GM23338 (cell line): ENCODE measurements around the gene SRSF4. TPM values are rescaled to one million over a fixed set of nuclear protein-coding genes. Genes with fewer than 3 reads are reported as not detected.

ENCODE experiments used
- ATAC-seq: fragments of 200-7000 bp; cut with Tn5 transposase; 3 replicates; pipeline ENCODE4 v1.9.1; 2020
- DNase-seq: peaks from one replicate; pipeline ENCODE4 v3.0.0-alpha.2; 2015; ENCODE audit warnings: low spot score
- H2AFZ ChIP-seq: fragments of 200-600 bp; sonication (generic); 2 replicates; pipeline ENCODE4 v1.8.0; 2016; ENCODE audit warnings: antibody characterized with exemption, mild to moderate bottlenecking, moderate library complexity
- H3F3A ChIP-seq: fragments of 200-600 bp; sonication (generic); replicated peaks from 2 replicates; pipeline ENCODE4 v1.8.0; 2017; ENCODE audit warnings: antibody characterized with exemption, mixed run types, low read depth
- H3K27ac ChIP-seq: fragments of 200-600 bp; sonication (generic); 2 replicates; pipeline ENCODE4 v1.6.1; 2016; ENCODE audit warnings: low read depth
- H3K27me3 ChIP-seq: fragments of 200-600 bp; sonication (generic); 2 replicates; pipeline ENCODE4 v1.8.0; 2016; ENCODE audit warnings: mild to moderate bottlenecking, mixed run types, moderate library complexity; ENCODE audit not compliant: insufficient read depth
- H3K36me3 ChIP-seq: fragments of 200-600 bp; sonication (generic); 2 replicates; pipeline ENCODE4 v1.8.0; 2016; ENCODE audit warnings: mild to moderate bottlenecking; ENCODE audit not compliant: insufficient read depth
- H3K4me1 ChIP-seq: fragments of 200-600 bp; sonication (generic); 2 replicates; pipeline ENCODE4 v1.8.0; 2016; ENCODE audit warnings: mild to moderate bottlenecking, moderate library complexity; ENCODE audit not compliant: insufficient read depth
- H3K4me2 ChIP-seq: fragments of 200-600 bp; sonication (generic); 2 replicates; pipeline ENCODE4 v1.7.1; 2017; ENCODE audit warnings: mixed run types
- H3K4me3 ChIP-seq: fragments of 200-600 bp; sonication (generic); 2 replicates; pipeline ENCODE4 v1.6.1; 2016; ENCODE audit warnings: mixed run types
- H3K79me2 ChIP-seq: fragments of 200-600 bp; sonication (generic); replicated peaks from 2 replicates; pipeline ENCODE4 v1.8.0; 2017; ENCODE audit warnings: mild to moderate bottlenecking; ENCODE audit not compliant: insufficient read depth
- H3K9me2 ChIP-seq: fragments of 200-600 bp; sonication (generic); 2 replicates; pipeline ENCODE4 v1.8.0; 2017; ENCODE audit not compliant: insufficient read depth
- H4K20me1 ChIP-seq: fragments of 200-600 bp; sonication (generic); replicated peaks from 2 replicates; pipeline ENCODE4 v1.8.0; 2017; ENCODE audit warnings: mild to moderate bottlenecking; ENCODE audit not compliant: insufficient read depth
- H3K27ac Mint-ChIP-seq: 2 replicates; pipeline ENCODE4 v1.8.0; 2020; ENCODE audit warnings: inconsistent platforms, mild to moderate bottlenecking, moderate library complexity, mixed read lengths
- H3K27me3 Mint-ChIP-seq: 3 replicates; pipeline ENCODE4 v1.8.0; 2022; ENCODE audit warnings: low read depth, mild to moderate bottlenecking, moderate library complexity, mixed read lengths, inconsistent platforms; ENCODE audit not compliant: insufficient read depth, poor library complexity
- H3K36me3 Mint-ChIP-seq: 3 replicates; pipeline ENCODE4 v1.8.0; 2021; ENCODE audit warnings: low read depth, mild to moderate bottlenecking, inconsistent platforms, moderate library complexity, mixed read lengths
- H3K4me1 Mint-ChIP-seq: 3 replicates; pipeline ENCODE4 v1.8.0; 2020; ENCODE audit warnings: mild to moderate bottlenecking, inconsistent platforms, mixed read lengths
- H3K4me3 Mint-ChIP-seq: 3 replicates; pipeline ENCODE4 v1.8.0; 2021; ENCODE audit warnings: moderate library complexity, mild to moderate bottlenecking, inconsistent platforms, mixed read lengths
- H3K9me3 Mint-ChIP-seq: 3 replicates; pipeline ENCODE4 v1.8.0; 2020; ENCODE audit warnings: moderate library complexity, mild to moderate bottlenecking, inconsistent platforms, mixed read lengths
- CREB1 ChIP-seq: fragments of 250-450 bp; sonication (Bioruptor Pico); IDR thresholded peaks from 2 replicates; pipeline ENCODE4 v1.5.0; 2020; ENCODE audit warnings: low read depth, mild to moderate bottlenecking, moderate library complexity
- EZH2 ChIP-seq: fragments of 200-600 bp; sonication (generic); IDR thresholded peaks from one replicate; pipeline ENCODE4 v1.8.0; 2017; ENCODE audit warnings: antibody characterized with exemption, mild to moderate bottlenecking, low read depth; ENCODE audit not compliant: unreplicated experiment
- EZH2phosphoT487 ChIP-seq: fragments of 200-600 bp; sonication (generic); IDR thresholded peaks from one replicate; pipeline ENCODE4 v1.8.1; 2018; ENCODE audit warnings: antibody characterized with exemption; ENCODE audit not compliant: unreplicated experiment
- JUNB ChIP-seq: IDR thresholded peaks from one replicate; pipeline ENCODE4 v1.6.1; 2016; ENCODE audit warnings: antibody characterized with exemption; ENCODE audit not compliant: unreplicated experiment
- NANOG ChIP-seq: IDR thresholded peaks from 2 replicates; pipeline ENCODE4 v1.6.1; 2016; ENCODE audit warnings: antibody characterized with exemption, borderline replicate concordance
- POLR2AphosphoS5 ChIP-seq: IDR thresholded peaks from 2 replicates; pipeline ENCODE4 v1.6.1; 2016; ENCODE audit warnings: antibody characterized with exemption, low read depth
- STAT1 ChIP-seq: IDR thresholded peaks from one replicate; pipeline ENCODE4 v1.6.1; 2016; ENCODE audit warnings: antibody characterized with exemption; ENCODE audit not compliant: unreplicated experiment
- ZNF114 ChIP-seq: fragments of 250-450 bp; sonication (Bioruptor Pico); IDR thresholded peaks from 2 replicates; pipeline ENCODE4 v1.5.0; 2020; ENCODE audit warnings: mild to moderate bottlenecking, moderate library complexity
- ZNF331 ChIP-seq: fragments of 250-450 bp; sonication (Bioruptor Pico); IDR thresholded peaks from 2 replicates; pipeline ENCODE4 v1.5.0; 2020; ENCODE audit warnings: low read depth, mild to moderate bottlenecking, moderate library complexity
- polyA plus RNA-seq: library from polyadenylated mRNA; unstranded; fragments of >200 nt; fragmentation: Nextera tagmentation; extraction: Ambion mirVana; gene quantifications from 2 replicates; pipeline ENCODE4 v1.2.1, GENCODE V29; 2016
- total RNA-seq: library from RNA; depleted of rRNA; stranded (reverse); fragments of >200 nt; shearing (Covaris generic); gene quantifications from 2 replicates; pipeline ENCODE4 v1.2.3, GENCODE V29; 2014
- TF ChIP-seq, protein P1 (sequence below): fragments of 250-450 bp; sonication (Bioruptor Pico); IDR thresholded peaks from 2 replicates; pipeline ENCODE4 v1.5.0; 2020; ENCODE audit warnings: mild to moderate bottlenecking, moderate library complexity
- TF ChIP-seq, protein P2 (sequence below): IDR thresholded peaks from 2 replicates; pipeline ENCODE4 v1.6.1; 2016; ENCODE audit warnings: antibody characterized with exemption
- TF ChIP-seq, protein P3 (sequence below), 2 experiments: fragments of 200-600 bp in 1 of 2; sonication (generic) in 1 of 2; conservative IDR thresholded peaks; 2 replicates each; pipeline versions ENCODE4 v1.5.1 to v1.6.1; 2016 to 2017; ENCODE audit warnings: antibody characterized with exemption in 2 of 2, low read depth in 2 of 2, mild to moderate bottlenecking in 2 of 2, moderate library complexity in 1 of 2

The SRSF4 gene
- total and polyA plus RNA-seq, 2 experiments from 2014 or later, result 58.4 to 98.3 TPM

DNA sequence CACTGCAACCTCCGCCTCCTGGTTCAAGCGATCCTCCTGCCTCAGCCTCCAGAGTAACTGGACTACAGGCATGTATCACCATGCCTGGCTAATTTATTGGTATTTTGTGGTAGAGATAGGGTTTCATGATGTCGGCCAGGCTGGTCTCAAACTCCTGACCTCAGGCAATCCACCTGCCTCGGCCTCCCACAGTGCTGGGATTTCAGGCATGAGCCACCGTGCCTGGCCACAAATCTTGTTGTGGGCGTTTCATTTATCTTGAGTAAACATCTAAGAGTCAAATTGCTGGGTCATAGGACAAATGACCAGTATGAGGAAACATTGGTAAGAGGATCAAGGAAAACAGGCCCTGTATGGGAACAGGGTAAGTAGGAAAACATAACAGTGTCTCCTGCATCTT, 75.9 kb downstream of the SRSF4 start:
- Histone ChIP-seq H3K27ac (no peak overlapping the region), H3K79me2 (no peaks in the 10 kb centered on the region), H3K4me3 (no peak overlapping the region), H2AFZ (no peak overlapping the region), H3K4me1 (no peaks in the 10 kb centered on the region), H3K4me2 (no peak overlapping the region), H4K20me1 (no peaks in the 10 kb centered on the region), H3K9me2 (no peaks in the 10 kb centered on the region), H3F3A (no peaks in the 10 kb centered on the region), H3K36me3 (0 out of 2 replicates have a peak, but pooled peaks cover 6% of the 10 kb centered on the region), H3K27me3 (no peaks in the 10 kb centered on the region)
- Mint-ChIP-seq H3K4me3 (no peak overlapping the region), H3K27ac (no peak overlapping the region), H3K4me1 (no peaks in the 10 kb centered on the region), H3K9me3 (no peaks in the 10 kb centered on the region), H3K36me3 (peaks cover 22% of the 10 kb centered on the region), H3K27me3 (peaks cover 6% of the 10 kb centered on the region)
- ATAC-seq (no peak), DNase-seq (no peak)
- TF ChIP-seq ZNF331 (no peak), STAT1 (no peak), CREB1 (CRISPR knock-in tag) (no peak), JUNB (no peak), POLR2AphosphoS5 (no peak), EZH2 (no peak), EZH2phosphoT487 (no peak), NANOG (no peak), ZNF114 (CRISPR knock-in tag) (no peak)
- TF ChIP-seq, protein P1, sequence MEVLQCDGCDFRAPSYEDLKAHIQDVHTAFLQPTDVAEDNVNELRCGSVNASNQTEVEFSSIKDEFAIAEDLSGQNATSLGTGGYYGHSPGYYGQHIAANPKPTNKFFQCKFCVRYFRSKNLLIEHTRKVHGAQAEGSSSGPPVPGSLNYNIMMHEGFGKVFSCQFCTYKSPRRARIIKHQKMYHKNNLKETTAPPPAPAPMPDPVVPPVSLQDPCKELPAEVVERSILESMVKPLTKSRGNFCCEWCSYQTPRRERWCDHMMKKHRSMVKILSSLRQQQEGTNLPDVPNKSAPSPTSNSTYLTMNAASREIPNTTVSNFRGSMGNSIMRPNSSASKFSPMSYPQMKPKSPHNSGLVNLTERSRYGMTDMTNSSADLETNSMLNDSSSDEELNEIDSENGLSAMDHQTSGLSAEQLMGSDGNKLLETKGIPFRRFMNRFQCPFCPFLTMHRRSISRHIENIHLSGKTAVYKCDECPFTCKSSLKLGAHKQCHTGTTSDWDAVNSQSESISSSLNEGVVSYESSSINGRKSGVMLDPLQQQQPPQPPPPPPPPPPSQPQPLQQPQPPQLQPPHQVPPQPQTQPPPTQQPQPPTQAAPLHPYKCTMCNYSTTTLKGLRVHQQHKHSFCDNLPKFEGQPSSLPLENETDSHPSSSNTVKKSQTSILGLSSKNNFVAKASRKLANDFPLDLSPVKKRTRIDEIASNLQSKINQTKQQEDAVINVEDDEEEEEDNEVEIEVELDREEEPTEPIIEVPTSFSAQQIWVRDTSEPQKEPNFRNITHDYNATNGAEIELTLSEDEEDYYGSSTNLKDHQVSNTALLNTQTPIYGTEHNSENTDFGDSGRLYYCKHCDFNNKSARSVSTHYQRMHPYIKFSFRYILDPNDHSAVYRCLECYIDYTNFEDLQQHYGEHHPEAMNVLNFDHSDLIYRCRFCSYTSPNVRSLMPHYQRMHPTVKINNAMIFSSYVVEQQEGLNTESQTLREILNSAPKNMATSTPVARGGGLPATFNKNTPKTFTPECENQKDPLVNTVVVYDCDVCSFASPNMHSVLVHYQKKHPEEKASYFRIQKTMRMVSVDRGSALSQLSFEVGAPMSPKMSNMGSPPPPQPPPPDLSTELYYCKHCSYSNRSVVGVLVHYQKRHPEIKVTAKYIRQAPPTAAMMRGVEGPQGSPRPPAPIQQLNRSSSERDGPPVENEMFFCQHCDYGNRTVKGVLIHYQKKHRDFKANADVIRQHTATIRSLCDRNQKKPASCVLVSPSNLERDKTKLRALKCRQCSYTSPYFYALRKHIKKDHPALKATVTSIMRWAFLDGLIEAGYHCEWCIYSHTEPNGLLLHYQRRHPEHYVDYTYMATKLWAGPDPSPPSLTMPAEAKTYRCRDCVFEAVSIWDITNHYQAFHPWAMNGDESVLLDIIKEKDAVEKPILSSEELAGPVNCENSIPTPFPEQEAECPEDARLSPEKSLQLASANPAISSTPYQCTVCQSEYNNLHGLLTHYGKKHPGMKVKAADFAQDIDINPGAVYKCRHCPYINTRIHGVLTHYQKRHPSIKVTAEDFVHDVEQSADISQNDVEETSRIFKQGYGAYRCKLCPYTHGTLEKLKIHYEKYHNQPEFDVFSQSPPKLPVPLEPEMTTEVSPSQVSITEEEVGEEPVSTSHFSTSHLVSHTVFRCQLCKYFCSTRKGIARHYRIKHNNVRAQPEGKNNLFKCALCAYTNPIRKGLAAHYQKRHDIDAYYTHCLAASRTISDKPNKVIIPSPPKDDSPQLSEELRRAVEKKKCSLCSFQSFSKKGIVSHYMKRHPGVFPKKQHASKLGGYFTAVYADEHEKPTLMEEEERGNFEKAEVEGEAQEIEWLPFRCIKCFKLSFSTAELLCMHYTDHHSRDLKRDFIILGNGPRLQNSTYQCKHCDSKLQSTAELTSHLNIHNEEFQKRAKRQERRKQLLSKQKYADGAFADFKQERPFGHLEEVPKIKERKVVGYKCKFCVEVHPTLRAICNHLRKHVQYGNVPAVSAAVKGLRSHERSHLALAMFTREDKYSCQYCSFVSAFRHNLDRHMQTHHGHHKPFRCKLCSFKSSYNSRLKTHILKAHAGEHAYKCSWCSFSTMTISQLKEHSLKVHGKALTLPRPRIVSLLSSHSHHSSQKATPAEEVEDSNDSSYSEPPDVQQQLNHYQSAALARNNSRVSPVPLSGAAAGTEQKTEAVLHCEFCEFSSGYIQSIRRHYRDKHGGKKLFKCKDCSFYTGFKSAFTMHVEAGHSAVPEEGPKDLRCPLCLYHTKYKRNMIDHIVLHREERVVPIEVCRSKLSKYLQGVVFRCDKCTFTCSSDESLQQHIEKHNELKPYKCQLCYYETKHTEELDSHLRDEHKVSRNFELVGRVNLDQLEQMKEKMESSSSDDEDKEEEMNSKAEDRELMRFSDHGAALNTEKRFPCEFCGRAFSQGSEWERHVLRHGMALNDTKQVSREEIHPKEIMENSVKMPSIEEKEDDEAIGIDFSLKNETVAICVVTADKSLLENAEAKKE, result no peak
- TF ChIP-seq, protein P2, sequence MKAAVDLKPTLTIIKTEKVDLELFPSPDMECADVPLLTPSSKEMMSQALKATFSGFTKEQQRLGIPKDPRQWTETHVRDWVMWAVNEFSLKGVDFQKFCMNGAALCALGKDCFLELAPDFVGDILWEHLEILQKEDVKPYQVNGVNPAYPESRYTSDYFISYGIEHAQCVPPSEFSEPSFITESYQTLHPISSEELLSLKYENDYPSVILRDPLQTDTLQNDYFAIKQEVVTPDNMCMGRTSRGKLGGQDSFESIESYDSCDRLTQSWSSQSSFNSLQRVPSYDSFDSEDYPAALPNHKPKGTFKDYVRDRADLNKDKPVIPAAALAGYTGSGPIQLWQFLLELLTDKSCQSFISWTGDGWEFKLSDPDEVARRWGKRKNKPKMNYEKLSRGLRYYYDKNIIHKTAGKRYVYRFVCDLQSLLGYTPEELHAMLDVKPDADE, result no peak
- TF ChIP-seq, protein P3, sequence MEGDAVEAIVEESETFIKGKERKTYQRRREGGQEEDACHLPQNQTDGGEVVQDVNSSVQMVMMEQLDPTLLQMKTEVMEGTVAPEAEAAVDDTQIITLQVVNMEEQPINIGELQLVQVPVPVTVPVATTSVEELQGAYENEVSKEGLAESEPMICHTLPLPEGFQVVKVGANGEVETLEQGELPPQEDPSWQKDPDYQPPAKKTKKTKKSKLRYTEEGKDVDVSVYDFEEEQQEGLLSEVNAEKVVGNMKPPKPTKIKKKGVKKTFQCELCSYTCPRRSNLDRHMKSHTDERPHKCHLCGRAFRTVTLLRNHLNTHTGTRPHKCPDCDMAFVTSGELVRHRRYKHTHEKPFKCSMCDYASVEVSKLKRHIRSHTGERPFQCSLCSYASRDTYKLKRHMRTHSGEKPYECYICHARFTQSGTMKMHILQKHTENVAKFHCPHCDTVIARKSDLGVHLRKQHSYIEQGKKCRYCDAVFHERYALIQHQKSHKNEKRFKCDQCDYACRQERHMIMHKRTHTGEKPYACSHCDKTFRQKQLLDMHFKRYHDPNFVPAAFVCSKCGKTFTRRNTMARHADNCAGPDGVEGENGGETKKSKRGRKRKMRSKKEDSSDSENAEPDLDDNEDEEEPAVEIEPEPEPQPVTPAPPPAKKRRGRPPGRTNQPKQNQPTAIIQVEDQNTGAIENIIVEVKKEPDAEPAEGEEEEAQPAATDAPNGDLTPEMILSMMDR (conservative IDR thresholded peaks at IDR 0.05; ENCODE audit: low read depth in 2 of 2), result no peak
